SKM-1 treated with dmso at 0.1 percent for 144 hours (cell line): ENCODE data around the gene LLPH.

Experiments used
- DNase-seq: peaks from one replicate; lab custom pipeline; 2025; ENCODE audit not compliant: unreplicated experiment; lab: John Stamatoyannopoulos, UW

The LLPH gene

GRCh38 chr12:66103016-66103913 lies 27.3 kb downstream of the LLPH start:
- DNase-seq, result no peak

- no peak for DNase-seq
Observed at GRCh38 chr12:66092559-66093269, 37.8 kb downstream of the LLPH start.

GRCh38 chr12:66090157-66090556 lies 40.4 kb downstream of the LLPH start:
- no peak for DNase-seq

GRCh38 chr12:66087365-66087943 lies 43.1 kb downstream of the LLPH start:
- peak; percentile 20 for DNase-seq

- no peak for DNase-seq
Observed at GRCh38 chr12:66085998-66086397, 44.6 kb downstream of the LLPH start.

GRCh38 chr12:66085213-66085612 lies 45.3 kb downstream of the LLPH start:
- DNase-seq, result no peak

GRCh38 chr12:66083766-66084165 lies 46.8 kb downstream of the LLPH start:
- DNase-seq, result no peak

- DNase-seq, result no peak
Observed at GRCh38 chr12:66082744-66083143, 47.8 kb downstream of the LLPH start.

GRCh38 chr12:66080791-66081190 lies 49.8 kb downstream of the LLPH start:
- DNase-seq, result no peak

- DNase-seq, result no peak
Observed at GRCh38 chr12:66077542-66077941, 53.0 kb downstream of the LLPH start.

GRCh38 chr12:66074561-66074960 lies 56.0 kb downstream of the LLPH start:
- DNase-seq, result no peak

GRCh38 chr12:66072566-66072965 lies 58.0 kb downstream of the LLPH start:
- no peak for DNase-seq

GRCh38 chr12:66072135-66072534 lies 58.4 kb downstream of the LLPH start:
- DNase-seq, result peak; percentile 1

GRCh38 chr12:66071549-66071948 lies 59.0 kb downstream of the LLPH start:
- no peak for DNase-seq

GRCh38 chr12:66070378-66071120 lies 60.0 kb downstream of the LLPH start:
- DNase-seq, result no peak

- DNase-seq, result peak; percentile 32
Observed at GRCh38 chr12:66066929-66067523, 63.5 kb downstream of the LLPH start.
